D341Med (cell line): ENCODE measurements around the gene KCNH4.
A peak's percentile ranks its signal among the peaks of the same experiment; 100 is the strongest.
"Not testable (repeated sequence)": the region's sequence is repeated elsewhere in the genome, so short reads cannot be mapped to it uniquely, and the experiment has no call there.

Experiments used
- DNase-seq: peaks from one replicate; pipeline ENCODE4 v3.0.0; 2012; ENCODE audit warnings: low spot score

KCNH4 gene

GRCh38 chr17:42193969-42194899 lies 13.3 kb upstream of the KCNH4 start, which contains the start of gene GHDC:
Gene GHDC, minus strand, starts transcription at chr17:42194494. Its CDS starts 913 bp downstream, at chr17:42193581.
- peak; percentile 96 for DNase-seq

DNA sequence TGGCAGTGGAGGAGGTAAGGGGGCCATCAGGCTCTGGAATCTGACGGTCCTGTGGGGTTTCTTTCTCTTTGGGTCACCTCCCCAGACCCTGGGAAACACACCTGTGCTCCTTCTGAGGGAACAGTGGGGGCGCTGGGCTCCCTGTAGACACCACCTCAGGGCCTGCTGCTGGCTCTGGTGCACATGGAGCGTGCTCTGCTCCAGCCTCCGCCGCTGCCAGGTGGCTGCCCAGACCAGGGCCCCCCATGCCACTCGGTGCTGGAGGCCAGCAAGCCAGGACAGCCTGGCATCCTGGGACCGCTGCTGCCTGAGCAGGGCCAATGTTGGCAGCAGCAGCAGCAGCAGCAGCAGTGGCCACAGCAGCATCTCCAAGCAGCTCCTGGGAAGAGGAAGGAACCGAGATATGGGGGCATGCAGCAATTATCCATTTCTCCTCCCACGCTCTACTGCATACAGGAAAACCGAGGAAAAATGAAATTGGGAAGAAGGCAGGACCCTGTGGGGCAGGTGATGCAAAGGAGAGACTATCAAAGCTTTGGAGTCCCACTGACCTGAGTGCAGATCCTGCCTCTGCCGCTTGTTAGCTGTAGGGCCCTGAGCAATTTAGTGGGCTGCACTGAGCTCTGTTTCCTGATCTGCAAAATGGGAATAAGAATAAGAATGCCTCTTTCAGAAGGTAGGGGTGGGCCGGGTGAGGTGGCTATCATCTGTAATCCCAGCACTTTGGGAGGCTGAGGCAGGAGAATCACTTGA lies 12.4 kb upstream of the KCNH4 start:
- peak; percentile 44 for DNase-seq

DNA sequence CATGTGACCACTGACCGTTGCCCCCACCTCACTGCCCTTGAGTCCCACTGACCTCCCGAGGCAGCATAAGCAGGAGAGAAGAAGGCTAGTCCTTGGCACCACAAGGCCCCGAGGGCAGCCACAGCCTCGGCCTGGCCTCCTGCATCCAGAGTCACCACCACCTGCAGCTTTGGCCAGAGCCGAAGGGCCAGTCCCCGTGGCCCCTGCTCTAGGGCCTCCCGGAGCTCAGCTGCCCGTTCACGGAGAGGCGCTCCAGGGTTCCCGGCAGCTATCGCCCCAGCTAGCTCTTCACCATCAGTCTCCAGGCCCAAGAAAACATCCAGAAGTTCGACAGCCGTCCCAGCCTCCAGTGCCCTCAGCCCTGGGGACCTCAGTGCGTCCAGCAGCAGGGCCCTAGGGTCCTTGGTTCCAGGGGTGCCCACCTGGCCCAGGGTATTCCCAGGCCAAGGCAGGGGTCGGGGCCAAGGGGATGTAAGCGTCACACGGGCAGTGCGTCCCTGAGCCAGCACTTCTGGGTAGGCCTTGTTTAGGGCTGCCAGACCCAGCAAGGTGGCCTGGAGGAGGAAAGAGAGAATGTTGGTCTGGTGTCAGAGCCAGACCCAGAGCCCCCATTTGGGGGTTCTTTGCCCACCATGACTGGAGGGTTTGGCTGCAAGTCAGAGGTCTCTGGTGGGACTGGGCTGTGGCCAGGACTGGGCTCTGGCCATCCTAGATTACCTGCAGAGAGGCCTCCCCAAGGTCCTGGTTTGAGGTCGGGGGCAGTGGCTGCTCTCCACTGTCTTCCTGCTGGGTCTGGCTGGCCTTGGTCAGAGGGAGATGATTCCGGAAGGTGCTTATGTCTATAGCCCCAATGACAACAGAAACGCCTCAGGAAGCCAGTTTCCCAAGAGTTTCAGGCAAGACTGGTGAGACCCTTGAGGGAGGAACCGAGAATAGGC lies 11.5 kb upstream of the KCNH4 start:
- DNase-seq, result no peak

DNA sequence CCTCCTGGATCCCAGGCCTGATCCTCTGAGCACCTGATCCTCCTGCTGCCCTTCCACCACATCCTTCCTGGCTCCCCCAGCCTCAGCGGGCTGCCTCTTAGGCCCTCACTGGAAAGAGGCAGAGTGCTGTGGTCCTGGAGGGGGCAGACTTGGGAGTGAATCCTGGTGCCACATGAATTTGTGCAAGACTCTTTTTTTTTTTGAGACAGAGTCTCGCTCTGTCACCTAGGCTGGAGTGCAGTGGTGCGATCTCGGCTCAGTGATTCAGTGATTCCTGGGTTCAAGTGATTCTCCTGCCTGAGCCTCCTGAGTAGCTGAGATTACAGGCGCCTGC lies 10.3 kb upstream of the KCNH4 start:
- DNase-seq, result no peak

DNA sequence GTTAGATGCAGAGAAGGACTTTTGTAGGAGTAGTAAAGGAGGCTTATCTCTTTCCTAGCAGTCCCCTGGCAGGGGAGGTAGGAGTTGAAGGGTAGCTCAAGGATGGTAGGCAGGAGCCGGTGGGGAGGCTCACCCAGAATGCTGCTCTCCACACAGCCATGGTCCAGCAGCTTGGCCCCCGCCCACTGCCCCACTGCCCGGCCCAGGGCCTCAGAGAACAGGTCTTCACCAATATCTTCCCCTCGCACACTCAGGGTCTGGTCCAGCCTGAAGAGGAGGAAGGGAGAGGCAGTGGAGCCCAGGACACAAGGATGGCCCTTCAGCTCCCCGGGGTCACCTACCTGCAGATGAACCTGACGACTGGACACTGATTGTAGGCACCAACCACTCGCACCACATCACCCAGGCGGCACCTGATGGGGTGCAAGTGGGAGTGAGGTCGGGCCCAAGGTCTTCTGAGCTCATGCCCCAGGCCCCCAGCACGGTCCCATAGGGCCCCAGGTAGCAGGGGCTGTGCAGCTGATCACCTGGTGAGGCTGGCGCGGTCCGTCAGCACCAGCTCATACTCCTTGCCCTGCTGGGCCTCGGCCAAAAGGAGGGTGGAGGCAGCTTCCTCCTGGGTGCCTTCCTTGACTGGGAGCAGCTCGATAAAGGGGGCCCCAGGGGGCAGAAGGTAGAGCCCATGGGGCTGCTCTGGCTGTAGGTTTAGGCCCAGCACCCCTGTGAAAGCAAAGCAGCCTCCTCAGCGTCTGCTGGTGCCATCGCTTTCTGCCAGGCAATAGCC lies 9.7 kb upstream of the KCNH4 start:
- no peak for DNase-seq

DNA sequence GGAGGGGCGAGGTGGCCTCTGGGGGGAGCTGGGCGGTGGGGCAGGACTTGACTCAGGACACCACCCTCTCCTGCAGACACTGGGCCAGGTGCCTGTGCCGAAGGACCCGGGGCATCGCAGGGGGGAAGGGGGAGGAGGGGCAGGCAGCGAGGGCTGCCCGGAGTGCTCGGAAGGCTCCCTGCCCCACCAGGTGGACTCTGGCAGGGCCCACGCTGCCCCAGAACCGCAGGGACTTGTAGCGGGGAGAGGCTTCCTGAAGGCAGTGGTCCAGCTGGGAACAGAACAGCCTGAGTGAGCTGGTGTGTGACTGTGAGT lies 8.7 kb upstream of the KCNH4 start:
- no peak for DNase-seq

DNA sequence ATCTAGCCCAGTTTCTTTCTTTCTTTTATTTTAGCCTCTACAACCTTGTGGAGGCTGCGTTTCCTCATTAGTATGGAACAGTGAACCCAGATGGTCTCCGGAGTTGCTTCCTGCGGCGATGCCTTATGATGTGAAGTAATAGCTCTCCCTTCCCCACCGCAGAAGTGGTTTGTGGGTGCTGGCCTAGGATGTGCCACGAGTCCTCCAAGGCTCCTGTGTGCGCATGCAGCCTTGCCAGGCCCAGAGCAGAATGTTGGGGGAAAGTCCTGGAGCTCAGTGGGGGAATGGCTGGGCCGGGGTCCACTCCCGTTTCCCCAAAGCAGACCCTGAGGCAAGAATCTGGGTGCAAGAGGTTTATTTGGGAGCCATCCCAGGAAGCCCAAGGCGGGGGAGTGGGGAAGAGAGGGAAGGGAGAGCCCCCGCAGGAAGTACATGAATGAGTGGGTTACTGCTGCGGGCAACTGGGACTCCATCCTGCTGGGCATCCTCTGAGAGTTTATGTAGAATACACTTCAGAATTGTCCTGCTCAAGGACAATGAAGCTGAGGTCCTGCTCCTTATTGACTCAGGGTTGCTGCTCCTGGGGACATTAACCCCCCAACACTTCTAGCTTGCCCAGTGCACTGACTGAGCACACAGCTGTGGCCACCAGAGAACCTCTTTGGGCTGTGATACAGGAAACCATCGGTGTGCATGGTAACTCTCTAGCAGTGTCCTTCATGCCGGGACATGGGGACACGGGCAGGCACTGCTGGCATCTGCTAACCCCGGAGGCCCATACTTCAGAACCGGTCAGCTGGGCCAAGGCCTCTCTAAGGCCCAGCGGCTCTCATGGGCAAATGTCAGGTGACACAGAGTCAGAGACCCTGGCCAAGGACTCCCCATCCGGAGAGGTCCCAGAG lies 8.1 kb upstream of the KCNH4 start:
- no peak for DNase-seq

- no peak for DNase-seq
These were observed 6.9 kb upstream of the KCNH4 start for GRCh38 chr17:42187833-42188232.

- not testable (repeated sequence) for DNase-seq
These were observed 5.2 kb upstream of the KCNH4 start for GRCh38 chr17:42186191-42186590.

- DNase-seq, result no peak
These were observed 4.6 kb upstream of the KCNH4 start for GRCh38 chr17:42185621-42185930.

DNA sequence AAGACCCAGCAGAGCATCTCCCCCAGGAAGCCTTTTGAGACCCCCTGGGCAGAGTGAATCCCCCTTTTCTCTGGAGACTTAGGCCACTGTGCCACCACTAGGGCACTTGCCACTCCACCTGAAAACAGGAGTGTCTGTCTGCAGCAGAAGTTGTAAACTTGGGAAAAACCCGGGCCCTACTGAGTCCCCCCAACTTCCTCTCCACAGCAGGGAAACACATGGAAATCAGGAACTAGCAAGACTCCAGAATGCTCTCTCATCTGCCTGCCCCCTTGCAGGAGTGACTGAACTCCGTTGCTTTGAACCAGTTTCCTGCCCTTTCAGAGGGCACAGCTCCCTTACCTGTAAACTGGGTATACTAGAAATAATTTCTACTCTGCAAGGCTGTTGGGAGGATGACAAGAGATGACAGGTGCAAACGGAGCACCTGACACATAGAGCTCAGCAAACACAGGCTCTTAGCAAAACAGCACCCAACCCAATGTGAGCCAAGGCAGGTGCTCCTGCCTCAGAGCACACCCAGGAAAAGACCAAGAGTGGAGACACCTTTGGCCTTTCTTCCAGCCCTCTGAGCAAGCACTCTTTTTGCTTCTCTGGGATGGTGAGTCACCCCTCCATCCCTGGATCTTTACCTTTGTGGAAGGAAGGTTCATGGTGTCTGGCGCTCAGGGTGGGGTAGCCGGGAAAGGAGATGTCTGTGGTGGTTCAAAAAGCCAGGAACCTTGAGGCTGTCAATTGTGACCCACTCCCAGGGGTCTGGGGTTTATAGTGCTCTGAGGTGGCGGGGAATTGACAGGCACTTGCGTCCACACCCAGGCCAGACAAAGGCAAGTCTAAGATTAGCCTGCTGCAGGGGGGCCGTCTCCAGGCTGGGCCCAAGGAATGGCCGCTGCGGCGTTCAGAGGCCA lies 4.0 kb upstream of the KCNH4 start, which contains the start of gene HCRT:
Gene HCRT, minus strand, starts transcription at position 740 of the 908 bp plus-strand sequence. Its CDS starts 87 bp downstream, at position 653.
- DNase-seq, result no peak

DNA sequence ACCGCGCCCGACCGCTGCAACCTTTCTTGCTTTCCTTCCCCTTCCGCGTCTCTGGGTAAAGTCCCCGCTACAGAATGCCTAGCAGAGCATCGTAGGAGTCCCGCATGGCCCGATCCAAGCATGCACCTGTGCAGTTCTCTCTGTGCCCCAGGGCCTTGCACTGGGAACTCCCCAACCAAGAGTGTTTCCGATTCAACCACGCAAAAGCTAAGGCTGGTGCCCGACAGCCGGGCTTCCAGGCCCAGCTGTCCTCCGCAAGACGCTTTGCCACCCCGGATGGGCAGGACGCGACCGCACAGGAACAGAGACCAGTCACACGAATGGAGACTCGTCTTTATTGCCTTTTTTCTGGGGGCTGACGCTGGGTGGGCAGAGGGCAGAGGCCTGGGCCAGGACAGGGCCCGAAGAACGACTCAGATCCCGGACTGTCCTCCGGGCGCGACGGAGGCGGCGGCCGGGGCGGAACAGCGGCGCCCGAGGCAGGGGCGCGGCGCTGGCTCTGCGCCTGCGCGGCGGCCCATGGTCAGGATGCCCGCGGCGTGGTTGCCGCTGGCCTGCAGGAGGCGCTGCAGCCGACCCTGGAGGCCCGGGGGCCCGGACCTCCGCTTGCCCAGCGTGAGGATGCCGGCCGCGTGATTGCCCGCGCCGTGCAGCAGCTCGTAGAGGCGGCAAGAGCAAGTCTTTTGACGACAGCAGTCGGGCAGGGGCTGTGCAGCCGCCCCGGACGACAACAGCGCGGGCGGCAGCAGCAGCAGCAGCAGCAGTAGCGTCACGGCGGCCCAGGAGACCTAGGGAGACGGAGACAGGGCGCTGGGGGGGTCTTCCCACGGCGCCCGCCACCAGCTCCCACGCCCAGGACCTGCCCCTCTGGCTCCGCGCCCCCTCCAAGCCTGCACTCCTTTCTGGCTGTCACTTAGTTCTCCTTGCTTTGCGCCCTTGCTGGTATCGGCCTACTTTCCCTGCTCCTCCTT lies 3.1 kb upstream of the KCNH4 start:
- DNase-seq, result peak; percentile 99

DNA sequence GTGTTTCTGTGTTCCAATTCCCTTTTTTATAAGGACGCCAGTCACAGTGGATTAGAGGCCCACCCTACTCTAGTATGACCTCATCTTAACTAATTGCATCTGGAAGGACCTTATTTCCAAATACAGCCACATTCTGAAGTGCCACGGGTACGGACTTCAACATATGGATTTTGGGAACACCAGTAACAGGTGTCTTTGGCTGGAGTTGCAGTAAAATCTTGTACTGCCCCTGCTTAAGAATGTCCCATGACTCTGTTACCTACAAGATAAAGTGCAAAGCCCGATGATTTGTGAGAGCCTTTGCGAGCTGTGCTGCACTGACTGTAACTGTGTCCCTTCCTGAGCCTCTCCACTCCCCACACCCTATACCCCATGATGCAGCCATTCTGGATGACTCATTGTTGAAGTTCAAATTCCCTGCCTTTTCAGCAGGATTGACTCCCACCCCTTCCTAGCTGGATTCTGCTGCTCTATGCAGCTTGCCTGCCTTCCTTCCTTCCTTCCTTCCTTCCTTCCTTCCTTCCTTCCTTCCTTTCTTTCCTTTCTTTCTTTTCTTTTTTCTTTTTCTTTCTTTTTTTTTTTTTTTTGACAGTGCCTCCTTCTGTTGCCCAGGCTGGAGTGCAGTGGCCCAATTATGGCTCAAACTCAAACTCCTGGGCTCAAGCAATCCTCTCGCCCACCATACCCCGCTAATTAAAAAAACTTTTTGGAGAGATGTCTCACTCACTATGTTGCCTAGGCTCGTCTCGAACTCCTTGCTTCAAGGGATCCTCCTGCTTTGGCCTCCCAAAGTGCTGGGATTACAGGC lies 2.2 kb upstream of the KCNH4 start:
- DNase-seq, result no peak

DNA sequence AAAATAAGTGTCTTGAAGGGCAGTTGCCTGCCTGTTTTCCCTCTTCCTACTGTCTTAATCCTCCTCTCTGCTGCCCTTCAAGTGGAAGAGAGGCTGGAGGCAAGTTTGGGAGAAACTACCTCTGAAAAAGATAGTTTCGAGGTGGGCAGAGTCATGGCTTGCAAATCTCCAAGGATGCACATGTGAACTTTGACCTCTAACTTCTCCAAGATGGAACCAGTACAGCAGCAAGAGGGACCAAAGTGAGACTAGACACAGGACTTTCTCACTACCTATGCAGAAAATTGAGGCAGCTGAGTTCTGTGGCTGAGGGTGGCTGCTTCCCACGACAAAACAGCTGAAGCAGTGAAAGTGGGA lies 887 bp upstream of the KCNH4 start:
- no peak for DNase-seq

GRCh38 chr17:42180411-42180921 lies 476 bp downstream of the KCNH4 start:
- DNase-seq, result peak; percentile 58

DNA sequence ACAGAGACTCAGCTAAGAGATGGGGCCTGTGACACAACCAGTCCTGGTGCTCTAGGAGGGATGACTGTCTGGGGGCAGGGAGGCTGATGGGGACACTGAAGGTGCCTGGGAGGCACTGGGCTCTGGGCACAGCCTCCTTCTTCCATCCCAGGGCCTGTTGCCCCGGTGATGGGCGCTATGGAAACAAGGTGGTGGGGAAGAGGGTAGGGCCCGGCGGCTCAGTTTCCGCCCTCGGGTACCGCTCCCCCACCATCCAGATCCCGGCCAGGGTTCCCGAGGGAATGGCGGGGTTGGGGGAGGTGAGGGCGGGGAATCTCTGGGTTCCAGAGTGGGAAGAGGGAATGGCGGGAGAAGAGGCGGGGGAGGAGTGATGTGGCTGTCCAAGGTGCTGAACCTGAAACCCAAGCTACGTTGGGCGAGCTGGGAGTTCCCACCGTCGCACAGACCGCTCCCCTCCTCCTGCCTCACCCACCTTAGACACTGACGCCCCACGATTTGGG lies 981 bp downstream of the KCNH4 start:
- DNase-seq, result peak; percentile 62

DNA sequence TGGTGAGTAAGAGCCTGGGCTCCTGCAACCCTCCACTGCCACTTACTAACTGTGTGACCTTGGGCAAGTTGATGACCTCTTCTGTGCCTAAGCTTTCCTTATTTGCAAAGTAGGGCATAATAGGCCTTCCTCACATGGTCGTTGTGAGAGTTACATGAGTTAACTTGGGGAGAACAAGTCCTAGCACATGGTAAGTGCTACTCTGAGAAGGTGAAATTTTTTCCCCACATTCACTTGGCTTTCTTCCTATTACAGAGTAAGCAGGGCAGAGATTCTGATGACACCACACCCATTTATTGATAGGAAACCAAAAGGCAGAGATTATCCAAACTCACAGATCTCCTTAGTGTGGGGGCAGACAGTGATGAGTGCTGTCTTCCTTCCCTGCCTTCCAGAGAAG lies 1.6 kb downstream of the KCNH4 start:
- DNase-seq, result no peak
